ENCODE data around the gene VMP1.
"Not testable (repeated sequence)": the region's sequence is repeated elsewhere in the genome, so short reads cannot be mapped to it uniquely, and the experiment has no call there.

The VMP1 gene

GRCh38 chr17:59783221-59784047 is 76.0 kb downstream of the VMP1 start:
- FAIRE-seq, result no peak

GRCh38 chr17:59785091-59785799 is 77.8 kb downstream of the VMP1 start:
- FAIRE-seq, result no peak

GRCh38 chr17:59786213-59786535 is 78.7 kb downstream of the VMP1 start:
- FAIRE-seq, result no peak

- peak; percentile 99 for FAIRE-seq
Observed at GRCh38 chr17:59786536-59787319, 79.3 kb downstream of the VMP1 start.

- FAIRE-seq, result not testable (repeated sequence)
Observed at GRCh38 chr17:59789849-59790248, 82.4 kb downstream of the VMP1 start.

GRCh38 chr17:59790418-59790817 is 83.0 kb downstream of the VMP1 start:
- FAIRE-seq, result not testable (repeated sequence)

- FAIRE-seq, result no peak
Observed at GRCh38 chr17:59790910-59791309, 83.5 kb downstream of the VMP1 start.

GRCh38 chr17:59791603-59792457 is 84.4 kb downstream of the VMP1 start:
- peak; percentile 70 for FAIRE-seq

- FAIRE-seq, result not testable (repeated sequence)
Observed at GRCh38 chr17:59792458-59792823, 85.0 kb downstream of the VMP1 start.

- FAIRE-seq, result no peak
Observed at GRCh38 chr17:59793205-59793604, 85.8 kb downstream of the VMP1 start.

- peak; percentile 70 for FAIRE-seq
Observed at GRCh38 chr17:59796138-59796537, 88.7 kb downstream of the VMP1 start.

GRCh38 chr17:59796785-59797205 is 89.3 kb downstream of the VMP1 start:
- no peak for FAIRE-seq

- no peak for FAIRE-seq
Observed at GRCh38 chr17:59798111-59798510, 90.7 kb downstream of the VMP1 start.

GRCh38 chr17:59800530-59800942 is 93.1 kb downstream of the VMP1 start:
- no peak for FAIRE-seq

GRCh38 chr17:59802160-59802559 is 94.7 kb downstream of the VMP1 start:
- FAIRE-seq, result no peak

GRCh38 chr17:59804901-59805465 is 97.5 kb downstream of the VMP1 start:
- FAIRE-seq, result no peak

GRCh38 chr17:59806322-59806721 is 98.9 kb downstream of the VMP1 start:
- FAIRE-seq, result not testable (repeated sequence)

- FAIRE-seq, result peak; percentile 27
Observed at GRCh38 chr17:59807892-59808509, 100.5 kb downstream of the VMP1 start.

- FAIRE-seq, result peak; percentile 62
Observed at GRCh38 chr17:59810894-59811153, 103.4 kb downstream of the VMP1 start.

GRCh38 chr17:59811209-59811608 is 103.8 kb downstream of the VMP1 start:
- FAIRE-seq, result no peak

GRCh38 chr17:59812139-59812538 is 104.7 kb downstream of the VMP1 start:
- peak; percentile 17 for FAIRE-seq

GRCh38 chr17:59814276-59814675 is 106.8 kb downstream of the VMP1 start:
- FAIRE-seq, result no peak

Data from G401.6 (cell line).